Raji (cell line): ENCODE results near the gene MRPS27.

Experiments
- POLR2A ChIP-seq: IDR thresholded peaks from 2 replicates; pipeline ENCODE4 v1.6.1; 2011; ENCODE audit warnings: low read depth, low read length, control low read depth; ENCODE audit not compliant: insufficient read depth

Gene MRPS27

DNA sequence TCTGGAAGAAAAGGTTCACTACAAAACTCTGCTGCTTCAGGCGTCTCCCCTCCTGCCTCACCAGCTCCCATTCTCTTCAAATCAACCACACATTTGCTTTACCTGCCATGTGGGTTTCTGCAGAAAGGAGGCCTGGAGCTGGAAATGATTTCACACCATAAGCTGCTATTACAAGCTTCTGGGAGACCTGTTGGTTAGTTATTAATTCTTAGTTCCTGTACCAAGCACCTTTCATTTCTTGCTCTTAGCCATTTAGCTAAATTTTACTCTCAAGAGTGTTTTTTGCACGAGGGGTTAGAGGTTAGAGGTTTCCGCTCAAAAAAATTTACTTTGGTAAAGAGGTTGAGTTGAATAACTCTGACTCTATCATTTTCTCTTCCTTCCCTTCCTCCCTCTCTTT is 142.5 kb downstream of the MRPS27 start:
- TF ChIP-seq POLR2A = no peak

GRCh38 chr5:72172786-72173185 is 147.3 kb downstream of the MRPS27 start:
- no peak for TF ChIP-seq POLR2A

DNA sequence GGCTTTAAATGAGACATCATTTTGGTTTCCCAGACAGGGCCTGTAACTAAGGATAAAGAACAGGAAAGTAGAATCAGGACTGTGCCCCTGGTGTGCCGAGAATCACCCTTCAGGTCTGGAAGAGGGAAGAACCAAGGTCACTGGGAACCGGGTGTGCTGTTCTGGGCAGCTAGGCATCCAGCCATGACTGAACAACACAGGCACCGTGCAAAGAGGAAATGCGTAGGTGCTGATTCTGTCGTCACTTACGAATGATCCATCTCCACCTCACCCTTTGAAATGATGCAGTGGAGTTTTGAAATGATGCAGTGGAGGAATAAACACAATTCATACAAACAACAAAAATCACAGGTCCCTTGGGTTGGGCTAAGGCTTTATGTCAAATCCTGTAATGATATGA is 148.4 kb downstream of the MRPS27 start:
- no peak for TF ChIP-seq POLR2A

- no peak for TF ChIP-seq POLR2A
These were observed 149.9 kb downstream of the MRPS27 start for GRCh38 chr5:72170101-72170500.
